ENCODE measurements around the gene PPP1R37.
A peak's percentile ranks its signal among the peaks of the same experiment; 100 is the strongest.
"Not testable (repeated sequence)": the region's sequence is repeated elsewhere in the genome, so short reads cannot be mapped to it uniquely, and the experiment has no call there.

PPP1R37 gene

DNA sequence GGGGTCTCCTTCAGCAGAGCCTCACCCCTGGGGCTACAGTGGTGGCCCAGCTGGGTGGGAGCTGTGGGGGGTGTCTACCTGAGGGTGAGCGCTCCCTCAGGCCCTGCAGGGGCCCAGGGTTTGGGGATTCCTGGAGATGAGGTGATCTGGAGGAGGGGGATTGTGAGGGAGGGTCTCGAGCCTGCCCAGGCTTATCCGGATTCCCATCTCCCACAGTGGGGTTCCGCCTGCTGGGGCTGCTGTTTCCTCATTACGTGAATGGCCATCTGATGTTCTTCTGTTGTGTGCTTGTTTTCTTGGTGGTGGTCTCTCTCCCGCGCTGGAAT lies 4.4 kb downstream of the PPP1R37 start:
- no peak for DNase-seq

DNA sequence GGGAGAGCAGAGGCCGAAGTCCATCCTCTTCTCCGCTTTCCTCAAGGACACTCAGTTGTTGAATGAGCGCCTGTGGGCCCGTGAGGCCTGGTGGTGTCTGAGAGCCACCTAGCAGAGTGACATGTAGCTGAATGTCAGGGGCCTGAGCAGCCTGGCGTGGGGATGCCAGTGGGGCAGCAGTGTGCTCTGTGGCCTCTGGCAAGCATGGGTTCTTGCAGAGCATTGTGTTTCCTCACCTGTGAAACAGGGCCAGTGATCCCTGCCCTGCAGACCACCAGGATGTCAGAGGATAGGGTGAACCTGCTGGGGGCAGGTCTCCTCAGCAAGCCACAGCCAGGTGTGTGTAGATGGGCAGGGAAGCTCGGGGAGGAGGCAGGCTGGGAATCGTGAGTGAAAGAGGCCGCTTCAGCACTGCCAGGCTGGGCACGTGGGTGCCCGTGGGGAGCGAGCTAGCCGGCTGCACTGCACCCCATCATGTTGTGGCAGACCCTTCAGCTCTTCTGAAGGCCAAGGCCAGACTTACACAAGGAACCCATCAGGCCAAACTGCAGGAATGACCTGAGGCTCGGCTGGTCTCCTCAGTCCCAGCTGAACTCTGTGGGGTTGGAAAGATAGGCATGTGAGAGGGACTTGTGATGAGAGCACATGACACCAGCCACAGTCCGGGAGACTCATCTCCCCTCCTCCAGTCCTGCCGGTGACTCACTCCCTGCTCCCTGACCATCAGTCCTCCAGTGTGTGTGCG lies 5.0 kb downstream of the PPP1R37 start:
- no peak for DNase-seq

GRCh38 chr19:45098521-45099466 lies 5.8 kb downstream of the PPP1R37 start:
- no peak for DNase-seq

- no peak for DNase-seq
Observed at GRCh38 chr19:45099467-45100191, 6.7 kb downstream of the PPP1R37 start.

- DNase-seq, result no peak
Observed at GRCh38 chr19:45100201-45100600, 7.2 kb downstream of the PPP1R37 start.

DNA sequence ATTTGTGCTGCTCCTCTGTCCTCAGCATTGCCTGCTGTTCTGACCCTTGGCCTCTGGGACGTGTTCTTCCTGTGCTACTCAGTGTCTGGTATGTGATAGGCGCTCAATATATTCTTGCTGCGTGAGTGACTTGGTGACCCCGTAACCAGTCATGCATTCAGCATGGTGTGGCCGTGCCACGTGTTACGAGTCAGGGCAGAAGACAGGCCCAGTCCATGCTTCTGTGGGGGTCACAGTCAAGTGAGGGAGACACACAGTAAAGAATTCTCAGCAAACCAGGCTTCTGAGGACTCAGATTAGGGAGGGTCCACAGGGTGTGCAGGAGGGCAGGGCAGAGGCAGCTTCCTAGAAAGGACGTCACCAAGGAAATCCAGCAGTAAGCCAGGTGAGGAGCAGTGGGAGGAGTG lies 7.9 kb downstream of the PPP1R37 start:
- no peak for DNase-seq

GRCh38 chr19:45101806-45102205 lies 8.8 kb downstream of the PPP1R37 start:
- DNase-seq, result no peak

DNA sequence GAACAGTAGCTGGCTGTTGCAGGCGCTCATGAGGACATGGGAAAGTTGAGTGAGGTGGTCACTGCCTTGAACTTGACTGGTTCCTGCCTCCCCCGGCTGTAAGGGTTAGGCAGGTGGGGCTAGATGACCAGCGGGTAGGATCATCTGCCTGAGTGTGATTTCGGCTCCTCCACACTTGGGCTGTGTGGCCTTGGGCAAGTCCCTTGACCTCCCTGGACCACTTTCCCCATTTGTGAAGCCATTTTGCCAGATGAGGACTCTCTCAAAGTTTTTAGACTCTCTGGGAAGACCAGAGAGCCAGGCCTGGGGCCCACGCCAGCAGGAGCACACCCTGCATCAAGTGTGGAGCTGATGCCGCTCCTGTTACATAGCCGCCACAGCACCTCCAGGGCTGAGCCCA lies 9.5 kb downstream of the PPP1R37 start:
- no peak for DNase-seq

GRCh38 chr19:45103156-45103507 lies 10.2 kb downstream of the PPP1R37 start:
- DNase-seq, result peak; percentile 49

GRCh38 chr19:45103508-45104319 lies 10.7 kb downstream of the PPP1R37 start:
- DNase-seq, result no peak

DNA sequence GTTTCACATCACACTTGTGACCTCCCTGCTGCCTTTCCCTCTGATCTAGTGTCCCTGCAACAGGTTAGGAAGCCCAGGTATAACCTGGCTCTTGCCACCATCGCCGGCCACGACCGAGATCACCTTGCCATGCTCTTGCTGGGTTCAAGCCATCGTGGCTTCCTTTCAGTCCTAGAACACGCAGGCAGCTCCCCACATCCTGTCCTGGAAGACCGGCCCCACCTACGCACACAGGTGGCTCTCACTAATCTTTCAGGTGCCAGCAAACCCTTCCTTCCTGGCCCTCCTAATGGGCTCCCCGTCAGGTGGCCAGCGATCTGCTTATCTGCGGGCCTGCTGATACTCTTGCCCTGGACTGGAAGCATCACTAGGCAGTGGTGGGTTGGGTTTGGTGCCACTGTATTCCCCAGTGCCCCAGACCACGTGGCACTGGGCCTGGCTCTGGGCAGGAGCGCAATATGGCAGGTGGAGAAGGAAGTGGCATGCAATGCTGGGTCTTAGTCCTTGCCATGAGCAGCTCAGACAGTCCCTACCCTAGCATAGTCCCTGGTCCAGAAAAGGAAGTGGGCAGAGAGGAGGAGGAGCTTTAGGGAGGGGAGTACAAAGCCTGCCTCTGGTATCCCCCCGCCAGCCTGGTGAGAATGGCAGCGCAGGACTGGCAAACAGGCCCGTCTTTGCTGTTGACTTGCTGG lies 11.8 kb downstream of the PPP1R37 start:
- no peak for DNase-seq

- not testable (repeated sequence) for DNase-seq
Observed at GRCh38 chr19:45106363-45106762, 13.4 kb downstream of the PPP1R37 start.

DNA sequence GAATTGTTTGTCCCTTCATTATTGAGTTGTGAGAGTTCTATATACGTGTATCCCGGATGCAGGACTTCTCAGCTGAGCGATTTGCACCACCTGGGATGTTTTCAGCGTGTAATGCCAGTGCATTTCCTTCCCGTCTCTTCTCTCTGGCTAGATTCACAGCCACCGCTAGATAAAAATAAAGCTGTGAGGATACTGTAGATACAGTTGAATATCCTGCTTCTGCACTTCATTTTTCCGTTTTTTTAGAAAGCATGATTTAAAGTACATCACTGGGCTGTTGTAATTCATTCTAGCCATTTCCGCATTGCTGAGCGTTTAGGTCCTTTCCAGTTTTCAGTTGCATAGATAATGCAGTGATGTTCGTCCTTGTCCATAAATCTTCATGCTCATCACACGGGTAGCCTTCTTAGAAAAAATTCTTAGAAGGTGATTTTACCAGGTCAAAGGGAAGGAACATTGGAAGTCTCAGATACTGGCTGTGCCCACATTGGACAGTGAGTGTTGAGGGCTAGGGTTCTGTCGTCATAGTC lies 14.7 kb downstream of the PPP1R37 start:
- no peak for DNase-seq

GRCh38 chr19:45110851-45111266 lies 17.9 kb downstream of the PPP1R37 start:
- DNase-seq, result no peak

- no peak for DNase-seq
Observed at GRCh38 chr19:45112111-45112827, 19.3 kb downstream of the PPP1R37 start.

- DNase-seq, result no peak
Observed at GRCh38 chr19:45113628-45114027, 20.6 kb downstream of the PPP1R37 start.

DNA sequence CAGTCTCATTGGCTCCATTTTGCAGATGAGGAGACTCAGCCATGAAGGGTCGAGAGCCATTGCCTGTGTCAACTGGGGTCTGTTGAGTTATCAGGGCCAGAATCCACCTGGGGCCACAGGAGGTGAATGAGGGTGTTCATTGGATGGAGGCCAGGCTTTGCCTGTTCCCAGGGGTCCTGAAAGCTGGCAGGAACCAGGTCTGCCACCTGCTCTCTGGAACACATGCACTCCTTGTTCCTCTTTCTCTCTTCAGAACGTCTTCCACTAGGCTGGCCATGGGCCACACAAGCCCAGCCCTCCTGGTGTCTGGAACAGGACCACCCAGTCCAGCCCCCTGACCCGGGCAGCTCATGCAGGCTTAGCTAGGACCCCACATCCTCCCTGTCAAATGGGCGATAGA lies 21.1 kb downstream of the PPP1R37 start:
- no peak for DNase-seq

GRCh38 chr19:45115809-45116615 lies 23.0 kb downstream of the PPP1R37 start:
- DNase-seq, result no peak

GRCh38 chr19:45117167-45117594 lies 24.2 kb downstream of the PPP1R37 start:
- DNase-seq, result peak; percentile 36

GRCh38 chr19:45117671-45118070 lies 24.7 kb downstream of the PPP1R37 start:
- no peak for DNase-seq
